ENCODE measurements around the gene NKAP.
"Not testable (repeated sequence)": the region's sequence is repeated elsewhere in the genome, so short reads cannot be mapped to it uniquely, and the experiment has no call there.

Gene NKAP

GRCh38 chrX:119943185-119943988, at the start of gene NKAP:
Gene NKAP, minus strand, starts transcription at chrX:119943751. Its CDS starts 146 bp downstream, at chrX:119943605.
- DNase-seq (ENCODE audit: low read depth in 2 of 2), result peak; percentile 66 to 69

- DNase-seq (ENCODE audit: low read depth in 2 of 2), result no peak
Measured at GRCh38 chrX:119991005-119991787, 47.6 kb upstream of the NKAP start.

- no peak for DNase-seq (ENCODE audit: low read depth in 2 of 2)
Measured at GRCh38 chrX:119990556-119991004, 47.0 kb upstream of the NKAP start.

- no peak for DNase-seq (ENCODE audit: low read depth in 2 of 2)
Measured at GRCh38 chrX:119989905-119990555, 46.5 kb upstream of the NKAP start.

- no peak for DNase-seq (ENCODE audit: low read depth in 2 of 2)
Measured at GRCh38 chrX:119986203-119986602, 42.7 kb upstream of the NKAP start.

- no peak for DNase-seq (ENCODE audit: low read depth in 2 of 2)
Measured at GRCh38 chrX:119984652-119985051, 41.1 kb upstream of the NKAP start.

GRCh38 chrX:119983494-119983893, 39.9 kb upstream of the NKAP start:
- no peak for DNase-seq (ENCODE audit: low read depth in 2 of 2)

GRCh38 chrX:119982145-119982544, 38.6 kb upstream of the NKAP start:
- DNase-seq (ENCODE audit: low read depth in 2 of 2), result no peak

GRCh38 chrX:119981286-119982070, 37.9 kb upstream of the NKAP start:
- no peak for DNase-seq (ENCODE audit: low read depth in 2 of 2)

- not testable (repeated sequence) for DNase-seq (ENCODE audit: low read depth in 2 of 2)
Measured at GRCh38 chrX:119977172-119977571, 33.6 kb upstream of the NKAP start.

GRCh38 chrX:119971184-119971583, 27.6 kb upstream of the NKAP start:
- DNase-seq (ENCODE audit: low read depth in 2 of 2), result no peak

GRCh38 chrX:119970574-119970973, 27.0 kb upstream of the NKAP start:
- no peak for DNase-seq (ENCODE audit: low read depth in 2 of 2)

- DNase-seq (ENCODE audit: low read depth in 2 of 2), result not testable (repeated sequence)
Measured at GRCh38 chrX:119966837-119967236, 23.3 kb upstream of the NKAP start.

- no peak for DNase-seq (ENCODE audit: low read depth in 2 of 2)
Measured at GRCh38 chrX:119960625-119961024, 17.1 kb upstream of the NKAP start.

GRCh38 chrX:119955807-119956570, 12.4 kb upstream of the NKAP start:
- peak in 1 of 2 experiments; percentile 4 for DNase-seq (ENCODE audit: low read depth in 2 of 2)

- DNase-seq (ENCODE audit: low read depth in 2 of 2), result no peak
Measured at GRCh38 chrX:119954374-119954773, 10.8 kb upstream of the NKAP start.

- DNase-seq (ENCODE audit: low read depth in 2 of 2), result no peak
Measured at GRCh38 chrX:119948381-119948780, 4.8 kb upstream of the NKAP start.

- no peak for DNase-seq (ENCODE audit: low read depth in 2 of 2)
Measured at GRCh38 chrX:119945481-119945880, 1.9 kb upstream of the NKAP start.

- no peak for DNase-seq (ENCODE audit: low read depth in 2 of 2)
Measured at GRCh38 chrX:119942831-119943184, 743 bp downstream of the NKAP start.

GRCh38 chrX:119942173-119942819, 1.3 kb downstream of the NKAP start:
- DNase-seq (ENCODE audit: low read depth in 2 of 2), result no peak

Data from stimulated activated CD4-positive, alpha-beta T cell treated with anti-CD3 and anti-CD28 coated beads, Interleukin-12 subunit alpha, Interleukin-12 subunit beta, amount 100 ng/mL, for 24 hours (primary cell).